HepG2 (cell line): ENCODE data around the gene AGXT. TPM values are rescaled to one million over a fixed set of nuclear protein-coding genes. Genes with fewer than 3 reads are reported as not detected.
A peak's percentile ranks its signal among the peaks of the same experiment; 100 is the strongest.

Experiments
- ELF1 ChIP-seq: sonication (generic); formaldehyde crosslinking; IDR thresholded peaks from 2 replicates; pipeline ENCODE4 v1.4.0; 2020; ENCODE audit warnings: missing genetic modification reagents
- MED8 ChIP-seq: sonication (generic); formaldehyde crosslinking; IDR thresholded peaks from 2 replicates; pipeline ENCODE4 v1.8.1; 2023; ENCODE audit warnings: mild to moderate bottlenecking, missing genetic modification reagents; ENCODE audit not compliant: insufficient replicate concordance
- MTA3 ChIP-seq: sonication (generic); formaldehyde crosslinking; IDR thresholded peaks from 2 replicates; pipeline ENCODE4 v1.4.0; 2020; ENCODE audit warnings: missing genetic modification reagents
- NR1H2 ChIP-seq: sonication (generic); formaldehyde crosslinking; IDR thresholded peaks from 2 replicates; pipeline ENCODE4 v1.8.1; 2022; ENCODE audit warnings: low read depth, missing genetic modification reagents, borderline replicate concordance
- NR2C2 ChIP-seq: sonication (generic); formaldehyde crosslinking; IDR thresholded peaks from 2 replicates; pipeline ENCODE4 v1.4.0; 2020; ENCODE audit warnings: missing genetic modification reagents, mild to moderate bottlenecking, moderate library complexity, borderline replicate concordance
- RBM39 ChIP-seq: fragments of 200-400 bp; formaldehyde crosslinking; IDR thresholded peaks from one replicate; pipeline ENCODE4 v1.6.1; 2018; ENCODE audit warnings: antibody characterized with exemption, mild to moderate bottlenecking, low read depth, low read length; ENCODE audit not compliant: poor library complexity, severe bottlenecking
- ZBTB7A ChIP-seq: sonication (generic); formaldehyde crosslinking; IDR thresholded peaks from 2 replicates; pipeline ENCODE4 v1.8.0; 2022; ENCODE audit warnings: mild to moderate bottlenecking, missing genetic modification reagents
- ZKSCAN5 ChIP-seq: sonication (generic); formaldehyde crosslinking; IDR thresholded peaks from 2 replicates; pipeline ENCODE4 v1.5.1; 2020; ENCODE audit warnings: mild to moderate bottlenecking, missing genetic modification reagents
- ZSCAN30 ChIP-seq: sonication (generic); formaldehyde crosslinking; IDR thresholded peaks from 2 replicates; pipeline ENCODE4 v1.5.0; 2020; ENCODE audit warnings: mild to moderate bottlenecking, missing genetic modification reagents
- polyA plus RNA-seq, 8 experiments: library from polyadenylated mRNA; depleted of rRNA in 3 of 8; stranded (reverse) in 7 of 8; unstranded in 1 of 8; fragments of >200 nt; fragmentation: Illumina TruSeq in 4 of 8; extraction: Trizol in 4 of 8; gene quantifications; 2 replicates each; pipeline versions ENCODE4 v1.2.1 to v1.2.3, GENCODE V29; 2011 to 2016; ENCODE audit warnings: low read depth in 4 of 8, missing spikeins in 1 of 8, mixed read lengths in 1 of 8; ENCODE audit not compliant: insufficient read depth in 1 of 8
- total RNA-seq, 5 experiments: library from RNA; depleted of rRNA; stranded (reverse); fragments of >200 nt; fragmentation: Illumina TruSeq; extraction: Trizol; gene quantifications; 2 replicates each; pipeline ENCODE4 v1.2.3, GENCODE V29; 2016; ENCODE audit warnings: low read depth in 1 of 5
- TF ChIP-seq, protein P1 (sequence below): sonication (generic); formaldehyde crosslinking; conservative IDR thresholded peaks from 2 replicates; pipeline ENCODE4 v1.4.0; 2020; ENCODE audit warnings: missing genetic modification reagents
- TF ChIP-seq, protein P2 (sequence below): sonication (generic); formaldehyde crosslinking; IDR thresholded peaks from 2 replicates; pipeline ENCODE4; 2020; ENCODE audit warnings: missing genetic modification reagents, mild to moderate bottlenecking, borderline replicate concordance
- TF ChIP-seq, protein P3 (sequence below): sonication (generic); formaldehyde crosslinking; IDR thresholded peaks from 2 replicates; pipeline ENCODE4 v1.4.0; 2020; ENCODE audit warnings: missing genetic modification reagents
- TF ChIP-seq, protein P4 (sequence below): sonication (generic); formaldehyde crosslinking; IDR thresholded peaks from 2 replicates; pipeline ENCODE4 v1.5.0; 2020; ENCODE audit warnings: missing genetic modification reagents, mild to moderate bottlenecking, borderline replicate concordance
- TF ChIP-seq, protein P5 (sequence below): sonication (generic); formaldehyde crosslinking; IDR thresholded peaks from 2 replicates; pipeline ENCODE4 v1.8.1; 2022; ENCODE audit warnings: mild to moderate bottlenecking, missing genetic modification reagents
- TF ChIP-seq, protein P6 (sequence below): sonication (generic); formaldehyde crosslinking; IDR thresholded peaks from 2 replicates; pipeline ENCODE4 v1.4.0; 2020; ENCODE audit warnings: missing genetic modification reagents, low read depth, mild to moderate bottlenecking, borderline replicate concordance

The AGXT gene
- total and polyA plus RNA-seq, 2 of the 13 experiments (the other 11 are each of a cell fraction or from before 2014, with no cell fraction given): 41.9 to 96.1 TPM

DNA sequence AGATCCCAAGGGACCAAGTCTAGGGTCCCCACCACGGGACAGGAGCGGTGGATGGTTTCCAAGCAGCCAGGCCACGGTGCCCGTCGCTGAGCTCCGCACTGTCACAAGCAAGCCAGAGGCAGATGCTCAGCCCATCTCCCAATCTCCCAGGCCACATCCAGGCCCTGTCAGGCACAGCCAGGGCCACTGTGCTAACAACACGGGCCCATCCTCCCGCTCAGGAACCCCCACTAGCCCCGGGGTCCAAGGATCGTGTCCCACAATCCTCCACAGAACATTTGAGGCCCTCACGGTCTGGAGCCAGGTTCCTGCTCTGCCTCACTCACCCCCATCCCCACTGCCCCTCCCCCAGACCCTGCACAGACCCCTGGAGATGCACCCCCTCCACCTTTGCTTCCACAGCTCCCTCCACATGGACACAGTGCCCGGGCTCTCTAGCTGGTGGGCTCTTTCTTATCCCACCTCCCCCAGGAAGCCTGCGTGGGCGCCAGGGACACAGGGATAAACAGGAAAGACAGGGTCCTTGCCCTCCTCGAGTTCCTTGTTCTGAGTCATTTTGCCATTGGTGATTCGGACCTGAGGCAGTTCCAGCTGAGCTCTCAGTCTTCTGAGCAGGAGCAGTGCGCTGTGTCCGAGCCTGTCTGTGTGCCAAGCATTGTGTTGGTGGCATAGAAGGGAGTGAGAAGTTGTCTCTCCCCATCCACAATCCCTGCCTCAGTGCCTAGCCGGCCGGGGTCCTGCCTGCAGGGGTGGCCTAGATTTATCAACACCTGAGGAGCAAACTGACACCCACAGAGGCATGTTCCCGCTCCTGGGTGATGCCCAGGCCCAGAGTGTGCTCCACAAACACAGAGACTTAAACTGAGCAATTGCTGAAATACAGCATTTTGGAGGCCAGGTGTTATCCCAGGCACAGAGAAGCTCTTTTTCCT, 44.5 kb downstream of the AGXT start (continued):
- TF ChIP-seq, protein P1, sequence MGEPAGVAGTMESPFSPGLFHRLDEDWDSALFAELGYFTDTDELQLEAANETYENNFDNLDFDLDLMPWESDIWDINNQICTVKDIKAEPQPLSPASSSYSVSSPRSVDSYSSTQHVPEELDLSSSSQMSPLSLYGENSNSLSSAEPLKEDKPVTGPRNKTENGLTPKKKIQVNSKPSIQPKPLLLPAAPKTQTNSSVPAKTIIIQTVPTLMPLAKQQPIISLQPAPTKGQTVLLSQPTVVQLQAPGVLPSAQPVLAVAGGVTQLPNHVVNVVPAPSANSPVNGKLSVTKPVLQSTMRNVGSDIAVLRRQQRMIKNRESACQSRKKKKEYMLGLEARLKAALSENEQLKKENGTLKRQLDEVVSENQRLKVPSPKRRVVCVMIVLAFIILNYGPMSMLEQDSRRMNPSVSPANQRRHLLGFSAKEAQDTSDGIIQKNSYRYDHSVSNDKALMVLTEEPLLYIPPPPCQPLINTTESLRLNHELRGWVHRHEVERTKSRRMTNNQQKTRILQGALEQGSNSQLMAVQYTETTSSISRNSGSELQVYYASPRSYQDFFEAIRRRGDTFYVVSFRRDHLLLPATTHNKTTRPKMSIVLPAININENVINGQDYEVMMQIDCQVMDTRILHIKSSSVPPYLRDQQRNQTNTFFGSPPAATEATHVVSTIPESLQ: no peak
- TF ChIP-seq, protein P2, sequence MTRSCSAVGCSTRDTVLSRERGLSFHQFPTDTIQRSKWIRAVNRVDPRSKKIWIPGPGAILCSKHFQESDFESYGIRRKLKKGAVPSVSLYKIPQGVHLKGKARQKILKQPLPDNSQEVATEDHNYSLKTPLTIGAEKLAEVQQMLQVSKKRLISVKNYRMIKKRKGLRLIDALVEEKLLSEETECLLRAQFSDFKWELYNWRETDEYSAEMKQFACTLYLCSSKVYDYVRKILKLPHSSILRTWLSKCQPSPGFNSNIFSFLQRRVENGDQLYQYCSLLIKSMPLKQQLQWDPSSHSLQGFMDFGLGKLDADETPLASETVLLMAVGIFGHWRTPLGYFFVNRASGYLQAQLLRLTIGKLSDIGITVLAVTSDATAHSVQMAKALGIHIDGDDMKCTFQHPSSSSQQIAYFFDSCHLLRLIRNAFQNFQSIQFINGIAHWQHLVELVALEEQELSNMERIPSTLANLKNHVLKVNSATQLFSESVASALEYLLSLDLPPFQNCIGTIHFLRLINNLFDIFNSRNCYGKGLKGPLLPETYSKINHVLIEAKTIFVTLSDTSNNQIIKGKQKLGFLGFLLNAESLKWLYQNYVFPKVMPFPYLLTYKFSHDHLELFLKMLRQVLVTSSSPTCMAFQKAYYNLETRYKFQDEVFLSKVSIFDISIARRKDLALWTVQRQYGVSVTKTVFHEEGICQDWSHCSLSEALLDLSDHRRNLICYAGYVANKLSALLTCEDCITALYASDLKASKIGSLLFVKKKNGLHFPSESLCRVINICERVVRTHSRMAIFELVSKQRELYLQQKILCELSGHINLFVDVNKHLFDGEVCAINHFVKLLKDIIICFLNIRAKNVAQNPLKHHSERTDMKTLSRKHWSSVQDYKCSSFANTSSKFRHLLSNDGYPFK: peak; percentile 3; the same call in 1 of the 2 replicates
- no peak for TF ChIP-seq ELF1
- no peak for TF ChIP-seq ZSCAN30 (CRISPR knock-in tag)
- TF ChIP-seq ZKSCAN5 (CRISPR knock-in tag): no peak
- TF ChIP-seq, protein P3, sequence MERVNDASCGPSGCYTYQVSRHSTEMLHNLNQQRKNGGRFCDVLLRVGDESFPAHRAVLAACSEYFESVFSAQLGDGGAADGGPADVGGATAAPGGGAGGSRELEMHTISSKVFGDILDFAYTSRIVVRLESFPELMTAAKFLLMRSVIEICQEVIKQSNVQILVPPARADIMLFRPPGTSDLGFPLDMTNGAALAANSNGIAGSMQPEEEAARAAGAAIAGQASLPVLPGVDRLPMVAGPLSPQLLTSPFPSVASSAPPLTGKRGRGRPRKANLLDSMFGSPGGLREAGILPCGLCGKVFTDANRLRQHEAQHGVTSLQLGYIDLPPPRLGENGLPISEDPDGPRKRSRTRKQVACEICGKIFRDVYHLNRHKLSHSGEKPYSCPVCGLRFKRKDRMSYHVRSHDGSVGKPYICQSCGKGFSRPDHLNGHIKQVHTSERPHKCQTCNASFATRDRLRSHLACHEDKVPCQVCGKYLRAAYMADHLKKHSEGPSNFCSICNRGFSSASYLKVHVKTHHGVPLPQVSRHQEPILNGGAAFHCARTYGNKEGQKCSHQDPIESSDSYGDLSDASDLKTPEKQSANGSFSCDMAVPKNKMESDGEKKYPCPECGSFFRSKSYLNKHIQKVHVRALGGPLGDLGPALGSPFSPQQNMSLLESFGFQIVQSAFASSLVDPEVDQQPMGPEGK (CRISPR knock-in tag): no peak
- TF ChIP-seq, protein P4, sequence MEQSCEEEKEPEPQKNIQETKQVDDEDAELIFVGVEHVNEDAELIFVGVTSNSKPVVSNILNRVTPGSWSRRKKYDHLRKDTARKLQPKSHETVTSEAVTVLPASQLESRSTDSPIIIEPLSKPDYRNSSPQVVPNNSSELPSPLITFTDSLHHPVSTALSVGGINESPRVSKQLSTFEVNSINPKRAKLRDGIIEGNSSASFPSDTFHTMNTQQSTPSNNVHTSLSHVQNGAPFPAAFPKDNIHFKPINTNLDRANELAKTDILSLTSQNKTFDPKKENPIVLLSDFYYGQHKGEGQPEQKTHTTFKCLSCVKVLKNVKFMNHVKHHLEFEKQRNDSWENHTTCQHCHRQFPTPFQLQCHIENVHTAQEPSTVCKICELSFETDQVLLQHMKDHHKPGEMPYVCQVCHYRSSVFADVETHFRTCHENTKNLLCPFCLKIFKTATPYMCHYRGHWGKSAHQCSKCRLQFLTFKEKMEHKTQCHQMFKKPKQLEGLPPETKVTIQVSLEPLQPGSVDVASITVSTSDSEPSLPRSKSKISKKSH (CRISPR knock-in tag): 0 out of 2 replicates have a peak, but pooled peaks have one; percentile 17
- 0 out of 2 replicates have a peak, but pooled peaks have one; percentile 16 for TF ChIP-seq ZBTB7A (CRISPR knock-in tag)
- TF ChIP-seq MTA3 (CRISPR knock-in tag): no peak
- TF ChIP-seq, protein P5, sequence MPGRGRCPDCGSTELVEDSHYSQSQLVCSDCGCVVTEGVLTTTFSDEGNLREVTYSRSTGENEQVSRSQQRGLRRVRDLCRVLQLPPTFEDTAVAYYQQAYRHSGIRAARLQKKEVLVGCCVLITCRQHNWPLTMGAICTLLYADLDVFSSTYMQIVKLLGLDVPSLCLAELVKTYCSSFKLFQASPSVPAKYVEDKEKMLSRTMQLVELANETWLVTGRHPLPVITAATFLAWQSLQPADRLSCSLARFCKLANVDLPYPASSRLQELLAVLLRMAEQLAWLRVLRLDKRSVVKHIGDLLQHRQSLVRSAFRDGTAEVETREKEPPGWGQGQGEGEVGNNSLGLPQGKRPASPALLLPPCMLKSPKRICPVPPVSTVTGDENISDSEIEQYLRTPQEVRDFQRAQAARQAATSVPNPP (CRISPR knock-in tag): no peak
- no peak for TF ChIP-seq MED8 (CRISPR knock-in tag)
- TF ChIP-seq, protein P6, sequence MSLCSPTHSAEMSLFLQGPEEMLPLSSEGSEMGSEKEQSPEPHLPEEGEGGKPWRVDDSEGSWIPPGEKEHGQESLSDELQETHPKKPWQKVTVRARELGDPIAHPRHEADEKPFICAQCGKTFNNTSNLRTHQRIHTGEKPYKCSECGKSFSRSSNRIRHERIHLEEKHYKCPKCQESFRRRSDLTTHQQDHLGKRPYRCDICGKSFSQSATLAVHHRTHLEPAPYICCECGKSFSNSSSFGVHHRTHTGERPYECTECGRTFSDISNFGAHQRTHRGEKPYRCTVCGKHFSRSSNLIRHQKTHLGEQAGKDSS (CRISPR knock-in tag): peak; percentile 41; the same call in 1 of the 2 replicates
- TF ChIP-seq NR2C2: 0 out of 2 replicates have a peak, but pooled peaks have one; percentile 1
- TF ChIP-seq NR1H2 (CRISPR knock-in tag): 0 out of 2 replicates have a peak, but pooled peaks have one; percentile 10
- TF ChIP-seq RBM39: peak; percentile 2
